NCI-H82 treated with DMSO at 0.1 percent for 48 hours (cell line): ENCODE results near the gene NECTIN1.

Source experiments
- DNase-seq: peaks from one replicate; lab custom pipeline; 2025; ENCODE audit not compliant: unreplicated experiment; lab: John Stamatoyannopoulos, UW

The NECTIN1 gene

DNA sequence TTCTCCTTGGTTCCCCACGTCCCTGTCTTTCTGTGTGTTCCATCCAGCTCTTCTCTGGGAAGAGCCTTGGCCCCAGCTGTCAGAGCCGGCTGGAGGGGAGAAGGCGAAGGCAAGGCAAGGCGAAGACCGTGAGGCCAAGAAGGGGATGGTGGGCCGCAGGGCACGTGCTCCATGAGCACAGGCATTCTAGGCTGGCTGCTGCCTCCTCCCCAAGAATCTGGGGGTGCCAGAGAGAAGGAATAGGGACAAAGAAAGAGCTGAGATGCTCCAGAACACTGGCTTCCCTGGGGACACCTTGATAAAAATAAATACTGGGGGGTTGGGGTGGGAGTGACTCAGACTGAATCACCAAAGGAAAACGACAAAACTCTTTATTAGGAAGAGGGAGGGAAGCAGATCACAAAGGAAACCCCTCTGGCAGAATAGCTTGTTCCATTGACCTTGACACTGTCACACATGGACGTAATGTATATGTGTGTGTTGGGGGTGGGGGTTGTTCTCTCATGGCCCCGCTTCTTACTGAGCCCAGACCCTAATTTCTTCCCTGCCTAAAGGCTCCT is 52.5 kb downstream of the NECTIN1 start:
- DNase-seq, result no peak

DNA sequence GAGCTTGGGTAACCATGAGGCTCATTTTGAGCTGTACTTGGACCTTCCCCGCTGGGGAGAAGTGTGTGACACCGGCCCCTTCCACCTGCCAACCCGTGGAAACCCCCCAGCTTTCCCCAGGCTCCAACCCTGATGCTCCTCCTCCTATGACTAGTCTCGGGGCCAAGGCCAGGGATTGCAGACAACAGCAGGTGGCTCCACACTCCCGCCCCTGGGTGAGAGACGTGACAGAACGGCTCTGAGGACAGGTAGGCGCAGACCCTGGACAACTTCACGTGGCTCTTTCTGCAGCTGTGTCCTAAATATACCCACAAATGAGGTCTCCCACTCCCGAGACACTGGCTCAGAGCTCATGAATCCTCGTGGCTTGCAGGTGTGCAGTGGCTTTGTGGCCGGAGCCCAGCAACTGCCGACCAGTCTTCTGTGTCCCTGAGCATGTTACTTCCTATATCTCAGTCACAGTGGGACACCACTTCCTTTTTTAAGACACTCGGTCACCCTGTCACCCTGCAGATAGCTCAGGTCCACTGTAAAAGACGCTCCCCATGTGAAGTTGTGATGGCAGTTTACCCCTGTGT is 55.2 kb downstream of the NECTIN1 start:
- DNase-seq, result no peak

DNA sequence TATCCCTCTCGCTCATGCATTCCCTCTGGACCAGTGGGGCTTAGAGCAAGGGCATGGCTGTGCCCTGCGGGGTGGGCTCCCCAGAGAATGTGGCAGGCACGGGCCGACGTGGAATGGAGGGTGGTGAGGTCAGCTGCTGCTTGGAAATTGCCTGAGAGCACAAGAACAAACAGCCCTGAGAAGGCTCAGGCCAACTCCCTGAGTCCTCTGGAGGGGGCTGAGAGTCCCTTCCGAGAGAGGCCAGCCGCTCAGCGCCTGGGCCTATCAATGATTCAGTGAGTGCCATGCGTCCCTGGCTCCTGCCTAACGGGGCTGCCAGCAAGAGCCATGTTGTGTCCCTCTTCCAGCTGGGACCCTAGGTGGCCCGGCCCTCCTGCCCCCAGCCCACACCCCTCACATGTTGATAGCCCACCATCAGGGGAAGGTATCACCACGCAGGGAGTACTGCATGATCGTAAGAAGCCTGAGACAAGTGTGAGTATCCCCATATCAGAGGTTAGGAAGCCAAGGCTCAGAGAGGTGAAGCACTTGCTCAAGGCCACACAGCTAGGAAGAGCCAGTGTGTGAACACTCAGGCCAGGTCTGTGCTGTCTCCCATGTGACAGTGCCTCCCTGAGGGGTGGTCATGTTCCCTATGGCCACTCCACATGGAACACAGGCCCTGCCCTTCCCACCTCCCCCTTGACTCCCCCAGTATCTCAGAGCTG is 55.8 kb downstream of the NECTIN1 start:
- DNase-seq, result no peak

DNA sequence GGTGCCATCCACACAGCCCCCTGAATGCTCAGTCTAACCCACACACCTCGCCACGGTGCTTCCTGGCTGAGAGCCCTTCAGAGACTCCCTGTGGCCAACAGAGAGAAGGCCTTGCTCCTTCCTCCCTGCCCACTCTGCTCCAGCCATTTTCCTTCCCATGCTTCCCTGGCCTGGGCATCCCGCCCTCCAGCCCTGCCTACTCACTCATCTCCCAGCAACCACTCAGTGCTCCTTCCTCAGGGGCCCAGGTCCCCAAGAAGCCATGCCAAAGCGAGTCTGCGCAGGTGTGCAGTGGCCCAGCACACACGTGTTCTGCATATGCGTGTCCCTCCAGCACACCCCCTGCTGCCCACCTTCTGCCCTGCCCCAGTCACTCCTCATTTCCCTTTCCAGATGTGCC is 56.4 kb downstream of the NECTIN1 start:
- no peak for DNase-seq

DNA sequence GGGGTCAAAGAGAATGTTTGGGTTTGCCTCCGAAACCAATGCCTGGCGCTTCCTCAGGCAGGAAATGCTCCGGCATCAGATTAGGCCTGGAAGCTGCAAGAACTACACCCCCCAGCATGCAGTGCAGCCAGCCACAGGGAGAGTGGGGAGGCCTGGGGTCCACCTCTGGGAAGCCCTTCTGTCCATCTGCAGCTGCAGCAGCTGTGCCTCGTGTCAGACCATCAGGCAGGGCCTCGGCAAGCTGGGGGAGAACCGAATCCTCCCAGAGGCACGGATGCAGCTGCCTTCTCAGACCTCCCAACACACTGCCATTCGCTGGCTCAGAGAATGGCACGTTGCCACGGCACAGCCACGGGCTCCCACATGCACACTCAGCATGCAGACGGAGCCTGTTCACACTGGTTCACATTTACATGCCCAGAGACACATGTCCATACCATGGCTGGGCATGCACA is 57.4 kb downstream of the NECTIN1 start:
- DNase-seq, result no peak

DNA sequence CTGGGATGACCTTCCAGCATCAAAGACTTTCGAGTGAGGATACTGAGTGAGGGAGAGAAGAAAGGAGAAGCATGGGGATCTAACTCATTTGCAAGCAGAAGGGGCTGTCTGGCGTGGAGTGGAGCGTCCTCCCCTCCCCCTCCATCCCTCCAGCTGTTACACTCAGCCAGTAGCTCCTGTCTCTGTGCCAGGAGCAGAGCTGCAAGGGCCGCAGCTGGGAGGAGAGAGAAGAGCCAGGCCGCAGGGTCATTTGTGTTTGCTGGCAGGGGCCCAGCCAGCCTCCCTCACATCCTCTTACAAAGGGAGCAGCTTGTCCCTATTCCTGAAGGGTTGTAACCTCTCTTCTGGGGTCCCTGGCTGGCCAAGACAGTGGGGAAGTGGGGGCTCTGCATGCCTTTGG is 57.9 kb downstream of the NECTIN1 start:
- DNase-seq, result no peak

DNA sequence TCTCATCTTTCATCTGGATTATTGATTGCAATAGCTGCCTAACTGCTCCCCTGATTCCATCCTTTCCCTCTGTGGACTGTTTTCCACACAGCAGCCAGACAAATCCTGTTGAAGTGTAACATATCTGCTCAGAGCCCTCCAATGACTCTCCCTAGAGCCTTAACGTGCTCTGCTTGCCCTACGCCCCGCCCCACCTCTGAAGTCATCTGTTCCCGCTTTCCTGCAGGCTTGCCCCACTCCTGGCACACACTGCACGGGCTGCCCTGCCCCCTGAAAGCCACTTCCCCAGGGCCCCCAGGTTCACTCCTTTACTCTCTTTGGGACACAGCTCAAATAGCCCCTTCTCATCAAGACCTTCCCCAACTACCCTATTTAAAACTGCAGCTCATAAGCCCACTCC is 59.5 kb downstream of the NECTIN1 start:
- DNase-seq, result no peak

DNA sequence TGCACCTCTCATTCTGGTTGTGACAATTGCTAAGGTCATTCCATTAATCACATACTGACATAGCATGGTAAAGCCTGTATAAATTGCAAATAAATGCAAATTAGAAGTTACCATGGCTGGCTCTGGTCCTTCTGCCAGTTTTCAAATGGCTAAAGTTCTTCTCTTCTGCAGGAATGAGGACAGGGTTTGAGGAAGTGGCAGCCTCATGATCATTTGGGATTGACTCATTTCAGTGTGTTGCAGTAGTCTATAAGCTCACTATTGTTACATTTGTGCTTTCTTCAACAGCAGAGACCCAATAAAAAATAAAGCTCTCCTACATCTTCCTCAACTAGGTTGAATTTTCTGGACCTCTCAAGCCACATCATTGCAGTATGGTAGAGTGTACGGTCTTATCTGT is 60.3 kb downstream of the NECTIN1 start:
- DNase-seq, result no peak

DNA sequence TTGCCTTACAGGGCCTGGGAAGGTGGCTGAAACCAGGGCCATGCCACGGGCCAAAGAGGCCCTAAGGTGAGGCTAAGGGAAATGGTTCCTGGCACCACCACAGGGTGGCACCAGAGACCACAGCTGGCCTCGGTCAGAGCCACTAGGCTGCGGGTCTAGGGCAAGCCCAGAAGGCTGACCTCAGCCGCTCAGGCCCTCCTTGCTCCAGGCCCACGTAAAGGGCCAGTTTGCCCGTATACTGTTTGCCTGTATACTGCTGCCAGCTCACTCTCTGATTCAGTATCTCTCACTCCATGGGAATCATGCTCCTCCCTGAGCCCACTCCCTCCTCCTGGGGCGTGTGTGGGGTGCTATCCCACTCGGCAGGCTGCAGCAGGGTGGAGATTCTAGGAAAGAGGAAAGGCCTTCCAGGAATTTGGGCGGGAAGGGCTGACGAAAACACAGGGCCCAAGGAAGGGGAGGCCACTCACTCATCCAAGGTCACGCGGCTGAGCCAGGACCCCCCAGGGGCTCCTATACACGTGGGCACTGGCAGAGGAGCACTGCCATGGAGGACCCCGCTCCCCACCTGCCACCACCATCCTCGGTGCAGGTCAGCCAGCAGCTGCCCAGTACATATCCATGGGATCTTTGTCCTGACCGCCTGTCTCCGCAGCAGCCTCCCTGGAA is 62.4 kb downstream of the NECTIN1 start:
- no peak for DNase-seq

DNA sequence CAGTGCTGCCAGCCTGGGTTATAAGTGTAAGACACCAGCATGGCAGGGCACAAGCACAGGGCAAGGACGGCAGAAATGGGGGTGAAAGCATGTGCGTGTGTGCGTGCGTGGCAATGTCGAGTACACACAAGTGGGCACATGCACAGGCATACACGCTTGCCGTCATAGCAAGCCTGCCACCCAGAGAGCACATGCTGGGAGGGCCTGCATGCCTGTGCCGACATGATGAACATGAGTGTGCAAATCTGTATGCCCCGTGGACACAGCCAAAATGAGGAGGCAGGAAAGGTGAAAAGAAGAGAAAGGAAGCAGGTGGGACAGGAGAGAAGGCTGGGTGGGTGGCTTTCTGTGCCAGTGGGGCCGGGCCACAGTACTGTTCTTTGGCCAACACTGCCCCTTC is 62.9 kb downstream of the NECTIN1 start:
- DNase-seq, result no peak

DNA sequence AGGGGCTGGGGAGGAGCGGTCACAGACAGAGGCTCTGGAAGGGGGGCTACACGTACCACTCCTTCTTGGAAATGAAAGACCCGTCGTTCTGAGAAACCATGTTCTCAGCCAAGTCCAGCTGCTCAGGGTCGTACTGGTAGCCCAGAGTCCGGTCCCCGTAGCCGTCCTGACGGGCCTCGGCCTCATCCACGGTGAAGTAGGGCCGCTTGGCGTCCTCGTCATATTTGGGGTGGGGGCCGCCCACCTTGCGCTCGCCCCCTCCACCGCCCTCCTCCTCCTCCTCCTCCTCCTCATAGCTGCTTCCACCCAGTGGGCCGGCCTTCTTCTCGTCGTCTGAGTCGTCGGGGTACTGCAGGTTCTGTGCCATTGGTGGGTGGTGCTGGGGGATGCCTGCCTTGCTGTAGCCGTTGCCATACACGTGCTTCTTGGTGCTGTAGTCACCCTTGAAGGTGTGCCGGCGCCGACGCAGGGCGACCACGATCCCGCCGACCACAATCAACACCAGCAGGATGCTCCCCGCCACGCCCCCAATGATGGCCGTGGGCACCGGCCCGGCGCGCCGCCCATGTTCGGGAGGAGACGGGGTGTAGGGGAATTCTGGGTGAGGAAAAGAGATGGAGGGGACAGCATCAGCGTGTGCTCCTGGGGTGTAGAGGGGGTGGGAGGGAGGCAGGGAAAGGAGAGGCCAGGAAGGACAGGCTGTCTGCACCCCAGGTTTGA is 64.1 kb downstream of the NECTIN1 start:
- DNase-seq, result no peak

DNA sequence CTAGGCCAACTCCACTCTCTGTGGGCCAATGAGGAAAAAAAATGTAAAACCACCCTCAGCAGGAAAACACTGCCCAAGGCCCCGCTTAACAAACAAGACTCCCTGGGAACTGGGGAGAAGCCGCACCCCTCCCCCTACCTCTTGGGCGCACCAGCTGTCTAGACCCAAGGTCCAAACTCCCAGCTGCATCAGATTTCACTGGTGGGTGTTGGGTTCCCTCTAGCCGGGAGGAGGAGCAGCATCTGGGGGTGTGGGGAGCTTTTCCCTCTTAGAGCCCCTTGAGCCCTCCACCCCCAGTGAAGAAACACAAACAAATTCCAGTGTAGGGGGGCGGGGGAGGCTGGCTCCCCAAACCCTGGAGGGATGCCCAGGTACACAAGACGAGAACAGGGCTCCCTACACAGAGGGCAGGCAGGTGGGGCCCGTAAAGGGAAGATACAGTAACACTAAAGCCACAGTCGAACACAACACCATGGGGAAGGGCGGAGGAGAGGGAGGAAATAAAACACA is 64.9 kb downstream of the NECTIN1 start:
- DNase-seq, result peak; percentile 14

DNA sequence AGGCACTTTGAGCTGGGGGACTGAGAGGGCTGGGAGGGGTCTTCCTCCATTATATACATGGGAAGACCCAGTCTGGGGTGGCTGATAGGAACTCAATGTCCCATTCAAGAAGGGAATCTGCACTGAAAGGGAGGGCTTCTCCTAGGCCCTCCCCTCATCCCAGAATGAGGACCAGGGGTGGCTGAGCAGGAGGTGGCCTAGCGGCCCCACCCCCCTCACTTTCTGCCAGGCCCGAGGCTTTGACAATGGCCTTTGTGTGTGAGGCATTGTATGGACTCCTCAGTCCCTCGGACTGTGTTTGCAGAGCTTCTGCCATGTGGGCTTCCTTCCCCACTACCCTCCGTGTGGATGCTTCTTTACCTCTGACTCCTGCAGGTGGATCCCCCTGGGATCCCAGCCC is 65.7 kb downstream of the NECTIN1 start:
- DNase-seq, result no peak

DNA sequence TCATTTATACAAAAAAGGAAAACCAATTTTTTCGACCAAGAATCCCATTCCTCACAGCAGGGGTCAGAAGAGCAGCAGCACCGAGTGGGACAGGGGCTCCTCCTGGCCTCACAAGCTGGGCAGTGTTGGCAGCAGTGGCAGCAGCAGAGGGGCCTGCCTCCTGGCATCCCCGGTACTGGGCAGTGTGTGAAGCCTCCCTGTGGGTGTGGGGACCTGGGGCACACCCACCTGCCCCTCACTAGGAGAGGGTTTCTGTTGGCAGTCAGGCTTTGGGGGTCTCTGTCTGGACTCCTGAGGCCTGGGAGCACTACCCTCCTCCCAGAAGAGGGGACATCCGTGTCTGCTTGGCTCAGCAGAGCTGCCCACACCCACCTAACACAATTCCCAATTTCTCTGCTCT is 67.8 kb downstream of the NECTIN1 start:
- no peak for DNase-seq

DNA sequence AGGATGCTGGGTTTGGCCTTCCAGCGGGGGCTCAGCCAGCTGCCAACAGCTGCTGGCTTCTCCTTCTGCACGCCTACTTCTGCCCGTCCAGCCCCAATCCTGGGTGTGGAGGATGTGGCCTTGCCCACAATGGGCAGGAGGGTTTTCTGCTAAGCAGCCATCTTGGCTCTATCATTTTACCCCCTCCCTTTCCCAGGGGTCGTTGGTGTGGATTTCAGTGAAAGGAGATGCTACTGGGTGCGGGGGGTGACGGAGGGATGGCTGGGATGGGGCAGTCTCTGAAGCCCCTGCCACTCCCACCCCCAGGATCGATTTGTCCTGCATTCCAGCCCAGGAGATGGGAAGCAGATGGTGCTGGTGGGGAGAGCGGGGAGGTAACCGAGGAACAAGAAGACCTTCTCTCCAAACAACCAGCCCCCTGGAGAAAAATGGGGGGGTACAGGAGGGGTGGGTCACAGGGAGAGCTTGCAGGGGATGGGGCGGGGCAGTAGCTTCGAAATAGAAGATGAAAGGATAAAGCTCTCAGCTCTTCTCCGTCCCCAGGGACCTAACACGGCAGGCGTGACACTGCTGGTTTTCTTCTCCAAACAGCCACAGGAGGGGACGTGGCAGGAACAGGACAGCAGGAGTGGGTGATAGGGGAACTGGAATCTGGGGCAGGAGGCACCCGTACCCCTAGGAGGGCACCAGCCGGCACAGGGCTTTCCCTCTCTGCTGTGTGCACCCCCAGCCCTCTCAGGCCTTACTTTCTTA is 68.9 kb downstream of the NECTIN1 start:
- no peak for DNase-seq

DNA sequence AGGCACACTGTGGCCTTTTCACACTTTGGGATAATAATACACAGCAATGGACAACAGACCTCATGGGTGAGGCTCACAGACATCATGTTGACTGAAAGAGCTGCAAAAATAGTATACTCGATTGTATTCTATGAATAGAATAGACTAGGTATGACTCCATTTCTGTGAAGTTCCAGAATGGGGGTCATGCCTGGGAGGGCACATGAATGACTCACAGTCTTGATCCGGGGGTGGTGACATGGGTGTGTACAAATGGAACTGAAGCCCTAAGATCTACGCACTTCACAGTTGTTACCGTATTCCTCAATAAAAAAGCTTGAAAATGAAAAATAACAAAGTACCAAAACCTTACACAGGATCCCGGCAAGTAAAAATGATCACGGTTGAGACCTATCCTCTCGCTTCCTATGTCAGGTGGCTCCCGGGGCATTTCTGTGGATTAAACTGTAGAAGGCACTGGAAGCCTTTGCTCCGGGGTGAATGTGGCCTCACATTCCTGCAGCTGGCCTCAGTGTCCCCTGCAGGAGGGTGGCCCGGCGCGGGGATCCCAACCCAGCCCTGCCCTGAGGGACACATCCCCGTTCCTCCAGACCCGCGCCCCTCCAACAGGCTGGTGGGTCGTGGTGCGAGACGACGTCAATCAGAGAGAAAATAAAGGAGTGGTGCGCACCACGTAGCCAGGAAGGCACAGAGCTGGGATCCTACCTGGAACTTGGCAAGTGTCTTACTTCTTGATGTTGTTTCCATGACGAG is 75.9 kb downstream of the NECTIN1 start:
- no peak for DNase-seq

DNA sequence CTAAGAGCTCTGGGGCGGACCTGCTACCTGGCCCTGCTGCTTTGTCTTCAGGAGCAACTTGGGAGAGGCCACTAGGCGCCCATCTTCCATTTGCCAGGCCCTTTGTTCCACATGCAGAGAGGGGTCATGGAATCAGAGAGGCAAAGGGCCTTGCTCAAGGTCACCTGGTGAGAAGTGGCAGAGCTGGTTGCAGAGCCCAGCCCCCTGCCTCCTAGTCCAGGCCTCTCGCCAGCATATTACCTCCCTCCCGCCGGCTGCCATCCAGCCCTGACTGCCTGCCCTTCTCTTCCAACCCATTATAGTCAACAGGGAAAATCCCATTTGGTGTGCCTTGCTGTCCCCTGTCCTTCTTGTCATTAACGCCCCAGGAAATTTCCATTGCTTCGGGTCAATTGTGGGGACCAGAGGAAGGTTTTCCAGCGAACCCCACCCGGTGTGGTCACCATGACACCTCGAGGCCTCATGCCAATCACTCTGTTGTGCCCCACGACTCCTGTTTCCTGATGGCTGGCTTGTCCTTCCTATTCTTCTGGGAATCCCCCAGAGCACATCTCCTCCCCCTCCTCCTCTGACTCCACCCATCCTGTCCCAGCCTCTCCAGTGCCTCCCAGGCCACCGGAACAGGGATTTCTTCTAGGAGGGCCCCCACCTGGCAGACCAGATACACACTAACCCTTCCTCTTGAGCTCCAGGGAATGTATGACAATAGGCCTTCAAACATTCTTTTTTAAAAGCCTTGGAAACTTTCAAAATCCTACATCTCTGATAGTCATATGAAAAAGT is 77.0 kb downstream of the NECTIN1 start:
- no peak for DNase-seq

DNA sequence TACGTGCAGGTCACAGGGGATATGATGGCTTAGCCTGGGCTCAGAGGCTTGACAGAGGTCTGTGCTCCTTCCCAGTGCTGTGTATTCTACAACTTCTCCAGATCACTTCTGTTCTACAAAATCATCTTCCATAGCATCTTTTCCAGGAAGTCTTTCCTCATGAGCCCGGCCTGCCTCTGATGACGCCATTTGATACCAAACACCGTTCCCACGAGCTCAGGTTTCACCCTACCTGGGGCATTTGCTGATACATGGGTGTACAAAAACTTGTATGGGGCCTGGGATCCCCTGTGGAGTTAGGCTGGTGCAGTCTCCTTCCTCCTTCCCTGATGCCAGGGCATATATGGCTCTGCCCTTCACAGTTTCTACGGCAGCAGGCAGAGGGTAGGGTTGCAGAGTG is 78.7 kb downstream of the NECTIN1 start:
- no peak for DNase-seq

DNA sequence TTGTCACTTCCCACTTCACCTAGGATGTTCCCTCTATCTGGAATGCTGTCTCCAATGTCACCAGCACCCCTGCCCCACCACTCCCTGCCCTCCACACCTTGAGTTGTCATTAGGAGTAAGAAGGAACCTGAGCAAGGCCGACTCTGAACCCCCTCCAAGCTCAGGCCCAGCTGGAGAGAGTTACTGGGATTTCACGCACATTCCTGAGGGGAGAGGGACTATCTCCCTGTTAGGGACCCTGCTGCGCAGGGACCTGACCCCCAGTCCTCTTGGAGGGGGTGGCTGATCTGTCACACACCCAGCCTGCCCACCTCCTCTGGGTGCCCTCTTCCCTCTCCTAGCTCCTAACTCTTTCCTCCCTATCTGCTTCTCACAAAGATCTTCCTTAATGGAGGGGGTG is 81.7 kb downstream of the NECTIN1 start:
- DNase-seq, result no peak
